HG03108 (cell line): ENCODE results near the gene DSCAM.
"Not testable (repeated sequence)": the region's sequence is repeated elsewhere in the genome, so short reads cannot be mapped to it uniquely, and the experiment has no call there.

Experiments used
- ATAC-seq: cut with Tn5 transposase; IDR thresholded peaks from one replicate; pipeline ENCODE4 v1.9.1; 2021; ENCODE audit warnings: moderate library complexity; ENCODE audit not compliant: unreplicated experiment

Gene DSCAM

GRCh38 chr21:40340357-40340756, 506.6 kb downstream of the DSCAM start:
- ATAC-seq: no peak

- ATAC-seq: no peak
These were observed 507.9 kb downstream of the DSCAM start for GRCh38 chr21:40339050-40339449.

DNA sequence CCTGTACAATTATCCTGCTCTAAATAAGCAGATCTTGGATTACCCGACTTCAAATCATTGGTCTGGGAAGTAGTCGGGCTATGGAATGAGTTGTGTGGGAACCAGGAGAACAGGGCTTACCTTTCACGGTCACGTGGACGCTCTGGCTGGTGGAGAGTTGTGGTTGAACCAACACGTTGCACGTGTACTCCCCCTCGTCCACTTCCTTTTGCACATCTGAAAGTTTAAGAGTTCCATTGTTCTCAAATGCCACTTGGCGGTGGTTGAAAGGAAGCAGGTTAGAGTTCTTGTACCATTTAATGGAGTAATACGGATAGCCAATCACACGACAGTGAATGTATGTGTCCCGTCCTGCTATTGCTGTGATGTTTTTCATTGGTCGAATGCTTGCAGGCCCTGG, 509.0 kb downstream of the DSCAM start:
- no peak for ATAC-seq

GRCh38 chr21:40335704-40336103, 511.3 kb downstream of the DSCAM start:
- ATAC-seq: no peak

DNA sequence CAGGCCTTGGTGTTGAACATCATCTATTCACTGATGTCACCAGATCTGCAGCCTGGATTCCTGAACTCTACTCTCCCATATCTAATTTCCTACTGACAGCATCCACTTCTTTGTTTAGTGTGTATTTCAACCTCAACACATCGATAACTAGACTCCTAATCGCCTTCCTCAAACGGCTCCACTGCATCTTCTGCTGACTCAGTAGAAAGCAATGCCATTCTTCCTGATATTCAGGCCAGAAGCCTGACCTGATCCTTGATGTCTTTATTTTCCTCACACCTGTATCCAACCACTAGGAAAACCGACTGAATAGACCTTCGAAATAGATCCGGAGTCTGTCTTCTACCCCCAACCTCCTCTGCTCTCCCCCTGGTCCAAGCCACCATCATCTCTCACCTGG, 512.8 kb downstream of the DSCAM start:
- ATAC-seq: no peak

DNA sequence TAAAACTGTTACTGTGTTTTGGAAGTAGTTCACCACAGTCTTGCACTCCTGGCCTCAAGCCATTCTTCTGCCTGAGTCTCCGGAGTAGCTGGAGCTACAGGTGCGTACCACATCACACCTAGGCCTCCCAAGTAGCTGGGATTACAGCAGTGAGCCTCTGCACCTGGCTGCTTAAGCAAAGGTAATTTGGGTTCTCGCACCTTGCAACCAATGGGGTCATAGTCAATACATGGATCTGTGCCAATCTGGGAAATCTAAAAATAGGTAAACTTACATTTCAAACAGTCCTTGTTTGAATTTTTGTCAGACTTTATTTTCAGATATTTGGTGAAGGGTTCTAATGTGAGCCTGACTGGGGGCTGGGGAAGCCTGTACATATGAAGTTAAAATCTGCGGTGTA, 513.2 kb downstream of the DSCAM start:
- ATAC-seq: no peak

DNA sequence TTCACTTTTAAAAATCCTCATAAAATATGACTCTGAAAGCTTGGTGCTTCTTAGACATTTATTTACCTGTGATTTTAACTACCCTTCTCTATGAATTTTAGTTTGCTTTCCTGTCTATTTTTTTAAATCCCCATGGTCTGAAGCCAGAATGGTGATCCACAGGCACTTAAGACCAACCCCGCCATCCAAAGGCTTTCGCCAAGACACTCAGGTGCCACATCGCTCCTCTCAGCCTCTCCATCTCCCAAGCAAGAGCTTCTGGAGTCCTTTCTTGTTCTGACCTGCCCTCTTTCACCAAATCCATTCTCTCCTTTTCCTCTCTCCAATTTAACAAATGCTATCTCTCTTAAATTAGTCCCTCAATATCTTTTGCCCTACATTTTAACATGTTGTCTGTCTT, 515.2 kb downstream of the DSCAM start:
- no peak for ATAC-seq

DNA sequence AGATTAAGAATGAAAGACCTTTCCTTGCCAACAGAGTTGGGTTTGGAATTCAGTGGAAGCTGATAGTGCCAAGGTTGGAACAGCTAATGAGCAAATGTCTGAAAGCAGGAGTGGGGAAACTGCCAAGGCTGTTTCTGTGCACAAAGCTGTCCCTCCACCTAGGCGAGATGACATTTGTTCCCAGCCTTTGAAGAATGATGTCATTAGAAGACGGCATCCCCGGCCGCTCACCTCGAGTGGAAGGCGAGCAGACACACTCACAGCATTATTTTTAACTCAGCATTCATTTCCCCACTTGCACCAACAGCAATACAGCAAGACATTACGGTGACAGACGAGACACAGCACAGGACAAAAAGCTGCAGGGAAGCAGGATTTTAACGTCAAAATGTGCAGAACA, 515.8 kb downstream of the DSCAM start:
- ATAC-seq: no peak

GRCh38 chr21:40324389-40324788, 522.6 kb downstream of the DSCAM start:
- ATAC-seq: no peak

GRCh38 chr21:40320718-40321117, 526.2 kb downstream of the DSCAM start:
- not testable (repeated sequence) for ATAC-seq

DNA sequence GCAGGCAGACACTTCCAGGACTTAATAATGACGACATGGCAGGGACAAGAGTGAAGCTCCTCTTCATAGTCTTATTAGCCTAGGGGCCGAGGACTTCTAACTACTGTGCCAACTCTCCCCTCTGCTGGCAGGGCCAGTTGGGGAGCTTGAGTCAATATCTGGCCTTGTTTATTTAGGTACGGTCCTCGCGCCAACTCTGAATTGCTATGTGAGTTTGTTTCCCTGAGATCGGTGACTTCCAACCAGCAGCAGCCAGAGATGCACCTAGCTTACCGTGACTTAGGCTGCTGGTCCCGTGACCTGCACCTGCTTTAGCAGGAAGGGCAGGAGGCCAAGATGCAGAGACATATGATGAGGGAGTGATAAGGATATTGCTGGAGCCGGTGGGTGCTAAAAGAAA, 528.6 kb downstream of the DSCAM start:
- ATAC-seq: no peak

- no peak for ATAC-seq
These were observed 530.9 kb downstream of the DSCAM start for GRCh38 chr21:40316104-40316503.

- no peak for ATAC-seq
These were observed 531.3 kb downstream of the DSCAM start for GRCh38 chr21:40315626-40316025.

GRCh38 chr21:40313260-40313659, 533.7 kb downstream of the DSCAM start:
- ATAC-seq: no peak

DNA sequence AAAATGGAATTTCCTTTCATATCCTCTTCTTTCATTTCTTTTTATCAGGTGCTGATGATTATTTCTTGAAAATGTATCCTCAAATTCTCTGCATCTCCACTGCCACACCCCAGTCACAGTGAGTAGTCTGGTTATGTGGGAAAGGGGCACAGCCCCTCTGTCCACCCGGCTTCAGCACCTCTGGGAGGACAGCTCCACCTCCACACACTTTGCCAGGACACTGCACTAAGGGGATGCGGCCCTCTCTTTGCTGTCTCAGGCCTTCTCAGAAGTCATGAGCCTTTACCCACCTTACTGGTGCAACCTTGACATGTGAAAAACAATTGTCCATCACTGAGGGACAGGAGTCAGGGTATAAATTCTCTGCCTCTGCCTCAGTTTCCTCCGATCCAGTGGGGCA, 546.7 kb downstream of the DSCAM start:
- no peak for ATAC-seq

GRCh38 chr21:40299451-40299850, 547.5 kb downstream of the DSCAM start:
- ATAC-seq: no peak

GRCh38 chr21:40294345-40294744, 552.6 kb downstream of the DSCAM start:
- ATAC-seq: no peak

DNA sequence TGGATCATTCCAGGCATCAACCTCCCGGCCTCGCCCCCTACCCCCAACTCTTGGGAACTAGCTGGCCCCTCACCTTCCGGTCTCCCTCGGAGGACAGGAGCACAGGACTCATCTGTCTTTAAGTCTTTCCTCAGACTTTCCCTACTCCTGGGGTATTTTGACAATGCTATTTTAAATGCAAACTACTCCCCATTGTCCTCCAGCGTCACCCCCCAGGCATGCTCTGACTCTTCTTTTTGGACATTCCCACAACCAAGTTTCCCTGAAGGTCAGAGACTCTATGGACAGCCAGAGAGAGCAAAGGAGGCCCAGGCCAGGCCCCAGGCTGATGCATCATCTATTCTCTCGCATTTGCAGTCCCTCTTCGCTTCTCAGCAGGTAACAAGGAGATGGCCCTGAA, 555.4 kb downstream of the DSCAM start:
- no peak for ATAC-seq

GRCh38 chr21:40284409-40284808, 562.5 kb downstream of the DSCAM start:
- no peak for ATAC-seq

DNA sequence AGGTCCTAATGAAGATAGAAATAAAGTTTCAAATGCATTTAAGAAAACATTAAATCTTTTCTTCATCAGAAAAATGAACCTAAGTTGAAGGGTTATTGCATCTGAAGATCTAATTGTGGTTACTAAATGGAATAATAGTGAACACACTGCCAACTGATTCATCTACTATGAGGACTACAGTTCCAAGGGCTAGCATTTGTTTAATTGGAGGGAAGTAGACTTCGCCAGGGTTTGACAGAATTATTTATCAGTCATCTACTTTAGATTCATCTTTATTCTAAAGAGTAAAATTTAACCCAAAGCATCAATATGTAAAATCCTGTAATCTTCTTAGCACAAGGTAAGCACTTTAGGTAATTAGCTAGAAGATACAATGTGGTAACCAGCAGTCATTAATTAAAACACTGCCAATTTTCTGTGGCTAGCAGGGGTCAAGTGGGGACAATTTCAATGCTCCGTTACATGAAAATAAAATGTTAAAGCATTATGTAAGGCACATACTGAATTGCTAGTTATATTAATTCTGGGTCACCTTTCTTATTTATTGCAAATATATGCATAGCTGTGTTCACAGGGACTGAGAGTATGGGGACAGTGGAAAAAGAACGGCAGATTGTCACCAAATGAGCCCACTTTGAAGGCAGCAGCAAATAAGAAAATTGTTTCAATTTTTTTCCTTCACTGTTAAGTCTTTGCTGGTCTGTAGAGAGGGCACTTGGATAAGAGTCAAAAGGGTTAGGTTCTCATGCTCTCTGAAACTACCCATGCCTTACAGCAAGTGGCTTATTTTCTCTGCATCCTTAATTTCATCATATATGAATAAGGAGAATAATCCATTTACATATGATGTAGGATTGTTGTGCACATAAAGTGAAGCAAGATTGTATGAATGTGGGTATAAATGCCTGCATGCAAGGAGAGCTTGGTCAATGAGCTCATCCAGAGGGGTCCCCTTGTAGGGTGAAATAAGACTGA, 563.8 kb downstream of the DSCAM start:
- no peak for ATAC-seq

- no peak for ATAC-seq
These were observed 568.6 kb downstream of the DSCAM start for GRCh38 chr21:40278345-40278744.

DNA sequence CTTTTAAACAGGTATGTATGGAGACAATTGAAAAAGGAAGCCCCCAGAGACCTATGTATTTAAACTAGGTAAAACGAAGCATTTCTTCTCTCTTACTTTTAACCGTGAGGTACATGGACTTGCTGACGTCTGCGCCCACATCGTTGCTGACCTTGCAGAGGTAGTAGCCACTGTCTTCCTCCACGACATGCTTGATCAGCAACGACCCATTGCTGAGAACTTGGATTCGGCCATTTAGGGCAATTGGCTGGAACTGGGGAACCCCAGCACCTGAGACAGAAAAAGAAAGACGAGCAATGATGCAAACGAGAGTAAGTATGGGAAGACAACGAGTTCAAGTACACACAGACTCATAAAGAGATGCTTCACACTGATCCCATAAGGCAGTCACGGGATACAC, 571.0 kb downstream of the DSCAM start:
- no peak for ATAC-seq

DNA sequence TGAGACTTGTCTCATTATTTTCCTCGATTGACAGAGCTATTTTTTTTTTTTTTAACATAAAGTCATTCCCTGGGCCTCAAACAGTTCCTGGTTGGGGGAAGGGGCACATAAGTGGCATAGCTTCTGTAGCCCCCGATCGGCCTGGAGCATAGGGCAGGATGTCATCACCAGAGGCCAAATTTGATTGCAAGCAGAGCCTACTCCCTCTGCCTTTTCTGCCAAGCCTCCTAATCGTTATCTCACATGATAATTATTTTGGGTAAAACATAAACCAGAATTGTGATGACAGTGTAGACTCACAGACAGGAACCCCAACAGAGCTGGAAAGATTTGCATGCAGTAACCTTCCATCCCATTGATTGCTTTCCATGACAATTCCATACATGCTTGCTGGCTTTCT, 574.9 kb downstream of the DSCAM start:
- no peak for ATAC-seq
